ENCODE data around the gene TEDC2.

DNA sequence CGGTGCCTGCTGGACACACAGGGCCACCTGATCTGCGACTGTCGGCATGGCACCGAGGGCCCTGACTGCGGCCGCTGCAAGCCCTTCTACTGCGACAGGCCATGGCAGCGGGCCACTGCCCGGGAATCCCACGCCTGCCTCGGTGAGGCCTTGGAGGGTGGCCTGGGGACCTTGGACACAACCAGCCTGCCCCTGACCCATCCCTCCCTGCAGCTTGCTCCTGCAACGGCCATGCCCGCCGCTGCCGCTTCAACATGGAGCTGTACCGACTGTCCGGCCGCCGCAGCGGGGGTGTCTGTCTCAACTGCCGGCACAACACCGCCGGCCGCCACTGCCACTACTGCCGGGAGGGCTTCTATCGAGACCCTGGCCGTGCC lies 12.6 kb downstream of the TEDC2 start:
- TF ChIP-seq CTCF (IDR thresholded peaks at IDR 0.05) (no peak), POLR2A (IDR thresholded peaks at IDR 0.05) (no peak)
